Cerebellar cortex (tissue), 1 donor: Measurements from ENCODE around the gene FAM161A.

Source experiments
- DNase-seq: peaks from one replicate; pipeline ENCODE4 v3.0.0-alpha.2; 2015; ENCODE audit warnings: low spot score

FAM161A gene

GRCh38 chr2:61787941-61788563 lies 65.8 kb downstream of the FAM161A start:
- DNase-seq: no peak

DNA sequence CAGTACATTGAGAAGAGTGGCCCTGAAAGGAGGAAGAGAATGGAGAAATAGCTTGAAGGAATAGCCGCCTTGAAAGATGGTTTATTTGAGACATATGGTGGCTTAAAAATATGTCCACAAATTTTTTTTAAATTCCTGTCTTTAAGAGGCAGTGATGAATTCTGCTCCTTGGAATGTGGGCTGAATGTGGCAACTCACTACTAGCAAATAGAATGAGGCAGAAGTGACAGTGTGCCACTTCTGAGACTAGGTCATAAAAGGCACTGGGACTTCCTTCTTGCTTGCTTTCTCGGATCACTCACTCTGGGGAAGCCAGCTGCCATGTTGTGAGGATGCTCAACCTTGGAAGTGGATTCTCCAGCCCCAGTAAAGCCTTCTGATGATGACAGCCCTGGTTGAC lies 67.0 kb downstream of the FAM161A start:
- DNase-seq: no peak

DNA sequence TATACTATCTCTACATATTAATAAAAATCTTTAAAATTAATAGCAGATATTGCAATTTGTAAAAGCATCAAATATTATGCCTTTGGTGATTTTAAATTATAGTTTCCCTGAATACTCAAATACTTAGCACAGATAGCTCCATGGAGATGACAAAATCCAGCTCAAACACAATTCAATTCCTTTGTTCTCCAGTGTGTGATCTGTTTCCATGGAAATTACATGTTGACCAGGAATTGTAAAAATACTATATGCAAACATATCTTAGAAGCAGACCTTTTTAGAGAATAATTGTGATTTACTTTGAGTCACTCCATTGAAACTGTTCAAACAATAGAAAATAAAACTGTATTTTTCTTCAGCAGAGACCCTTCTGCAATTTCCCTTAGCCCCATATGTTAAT lies 68.3 kb downstream of the FAM161A start:
- no peak for DNase-seq

DNA sequence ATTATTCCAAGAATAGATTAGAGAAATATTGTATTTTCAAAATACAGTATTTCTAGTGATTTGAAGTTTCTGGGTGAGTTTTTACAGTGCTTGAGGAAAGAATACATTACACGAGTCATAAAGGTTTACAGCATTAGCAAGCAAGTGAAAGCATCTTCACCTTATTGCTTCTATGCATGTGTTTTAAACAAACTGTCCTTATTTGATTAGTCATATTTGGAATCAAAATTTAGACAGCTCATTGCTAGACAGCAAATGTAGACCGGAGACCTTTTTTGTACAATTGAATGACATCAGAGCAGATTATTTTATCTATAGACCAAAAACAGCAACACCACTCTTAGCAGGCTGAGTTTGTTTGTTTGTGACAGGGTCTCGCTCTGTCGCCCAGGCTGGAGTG lies 69.2 kb downstream of the FAM161A start:
- DNase-seq: no peak

DNA sequence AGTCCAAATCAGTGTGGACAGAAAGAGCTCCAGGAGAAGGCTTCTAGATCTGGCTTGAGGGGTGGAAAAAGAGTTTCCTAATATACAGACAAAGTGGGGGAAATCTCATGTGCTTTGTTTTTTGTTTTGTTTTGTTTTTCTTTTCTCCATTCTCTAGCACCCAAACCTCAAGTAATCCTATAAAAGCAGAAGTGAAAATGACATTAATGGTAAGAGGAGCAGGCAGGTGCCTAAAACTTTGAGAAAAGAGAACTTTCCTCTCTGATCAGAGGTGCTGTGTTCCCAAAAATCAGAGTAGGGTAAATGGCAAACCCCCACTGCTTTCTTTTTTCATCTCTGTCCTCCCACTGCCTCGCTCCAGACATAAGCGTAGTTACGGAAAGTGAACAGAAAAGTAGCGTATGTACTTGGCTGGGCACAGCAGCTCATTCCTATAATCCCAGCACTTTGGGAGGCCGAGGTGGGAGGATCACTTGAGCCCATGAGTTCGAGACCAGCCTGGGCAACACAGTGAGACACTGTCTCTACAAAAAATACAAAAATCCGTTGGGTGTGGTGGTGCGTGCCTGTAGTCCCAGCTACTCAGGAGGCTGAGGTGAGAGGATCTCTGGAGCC lies 77.8 kb downstream of the FAM161A start:
- DNase-seq: no peak
